Measurements from ENCODE around the gene BPHL. TPM values are rescaled to one million over a fixed set of nuclear protein-coding genes. Genes with fewer than 3 reads are reported as not detected.

Gene BPHL
- total RNA-seq, 1 donor from 2014 or later: 9.5 TPM

GRCh38 chr6:3124667-3125066 is 6.2 kb downstream of the BPHL start:
- Histone ChIP-seq H3K4me3 (ENCODE audit: low read depth, low read length) (no peak overlapping the region), H3K27me3 (ENCODE audit: control insufficient read depth, insufficient read depth, low read length) (no peaks in the 10 kb centered on the region), H3K36me3 (ENCODE audit: control insufficient read depth, insufficient read depth, low read length) (peaks cover 3% of the 10 kb centered on the region)
- TF ChIP-seq, protein P1, sequence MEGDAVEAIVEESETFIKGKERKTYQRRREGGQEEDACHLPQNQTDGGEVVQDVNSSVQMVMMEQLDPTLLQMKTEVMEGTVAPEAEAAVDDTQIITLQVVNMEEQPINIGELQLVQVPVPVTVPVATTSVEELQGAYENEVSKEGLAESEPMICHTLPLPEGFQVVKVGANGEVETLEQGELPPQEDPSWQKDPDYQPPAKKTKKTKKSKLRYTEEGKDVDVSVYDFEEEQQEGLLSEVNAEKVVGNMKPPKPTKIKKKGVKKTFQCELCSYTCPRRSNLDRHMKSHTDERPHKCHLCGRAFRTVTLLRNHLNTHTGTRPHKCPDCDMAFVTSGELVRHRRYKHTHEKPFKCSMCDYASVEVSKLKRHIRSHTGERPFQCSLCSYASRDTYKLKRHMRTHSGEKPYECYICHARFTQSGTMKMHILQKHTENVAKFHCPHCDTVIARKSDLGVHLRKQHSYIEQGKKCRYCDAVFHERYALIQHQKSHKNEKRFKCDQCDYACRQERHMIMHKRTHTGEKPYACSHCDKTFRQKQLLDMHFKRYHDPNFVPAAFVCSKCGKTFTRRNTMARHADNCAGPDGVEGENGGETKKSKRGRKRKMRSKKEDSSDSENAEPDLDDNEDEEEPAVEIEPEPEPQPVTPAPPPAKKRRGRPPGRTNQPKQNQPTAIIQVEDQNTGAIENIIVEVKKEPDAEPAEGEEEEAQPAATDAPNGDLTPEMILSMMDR (IDR thresholded peaks at IDR 0.05; ENCODE audit: insufficient read depth, low read length, severe bottlenecking): no peak
- FAIRE-seq (no peak), DNase-seq (ENCODE audit: low read depth) (no peak)

GRCh38 chr6:3125815-3126214 is 7.3 kb downstream of the BPHL start:
- H3K4me3 ChIP-seq (ENCODE audit: low read depth, low read length): no peak overlapping the region
- H3K27me3 ChIP-seq (ENCODE audit: control insufficient read depth, insufficient read depth, low read length): no peaks in the 10 kb centered on the region
- no peak for FAIRE-seq
- no peak for DNase-seq (ENCODE audit: low read depth)
- peaks cover 6% of the 10 kb centered on the region for H3K36me3 ChIP-seq (ENCODE audit: control insufficient read depth, insufficient read depth, low read length)
- TF ChIP-seq, protein P1 (IDR thresholded peaks at IDR 0.05; ENCODE audit: insufficient read depth, low read length, severe bottlenecking): no peak

- TF ChIP-seq, protein P1 (IDR thresholded peaks at IDR 0.05; ENCODE audit: insufficient read depth, low read length, severe bottlenecking): no peak
- no peak for FAIRE-seq
- peaks cover 11% of the 10 kb centered on the region for H3K36me3 ChIP-seq (ENCODE audit: control insufficient read depth, insufficient read depth, low read length)
- H3K4me3 ChIP-seq (ENCODE audit: low read depth, low read length): no peak overlapping the region
- H3K27me3 ChIP-seq (ENCODE audit: control insufficient read depth, insufficient read depth, low read length): no peaks in the 10 kb centered on the region
- DNase-seq (ENCODE audit: low read depth): no peak
Observed at GRCh38 chr6:3128356-3129108, 10.0 kb downstream of the BPHL start.

DNA sequence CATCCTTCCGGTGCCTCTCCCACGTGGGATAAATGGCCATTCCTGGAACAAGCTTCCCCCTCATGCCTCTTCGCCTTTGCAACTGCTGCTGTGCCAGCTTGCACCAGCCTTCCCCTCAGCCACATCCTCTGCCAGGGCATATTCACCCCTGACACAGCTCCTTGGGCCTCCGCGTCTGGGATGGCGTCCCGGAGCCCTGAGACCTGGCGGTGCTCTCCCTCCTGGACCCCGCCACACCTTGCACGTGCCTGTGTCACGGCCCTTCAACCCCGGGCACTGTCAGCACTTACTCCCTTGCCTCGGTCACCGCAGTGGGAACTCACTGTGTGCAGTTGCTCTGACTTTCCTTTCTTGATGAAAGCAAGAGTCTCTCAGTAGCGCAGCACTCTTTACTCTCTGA is 13.2 kb downstream of the BPHL start:
- no peak for DNase-seq (ENCODE audit: low read depth)
- peaks cover 11% of the 10 kb centered on the region for H3K36me3 ChIP-seq (ENCODE audit: control insufficient read depth, insufficient read depth, low read length)
- TF ChIP-seq, protein P1 (IDR thresholded peaks at IDR 0.05; ENCODE audit: insufficient read depth, low read length, severe bottlenecking): no peak
- H3K27me3 ChIP-seq (ENCODE audit: control insufficient read depth, insufficient read depth, low read length): no peaks in the 10 kb centered on the region
- no peak overlapping the region for H3K4me3 ChIP-seq (ENCODE audit: low read depth, low read length)
- FAIRE-seq: no peak

DNA sequence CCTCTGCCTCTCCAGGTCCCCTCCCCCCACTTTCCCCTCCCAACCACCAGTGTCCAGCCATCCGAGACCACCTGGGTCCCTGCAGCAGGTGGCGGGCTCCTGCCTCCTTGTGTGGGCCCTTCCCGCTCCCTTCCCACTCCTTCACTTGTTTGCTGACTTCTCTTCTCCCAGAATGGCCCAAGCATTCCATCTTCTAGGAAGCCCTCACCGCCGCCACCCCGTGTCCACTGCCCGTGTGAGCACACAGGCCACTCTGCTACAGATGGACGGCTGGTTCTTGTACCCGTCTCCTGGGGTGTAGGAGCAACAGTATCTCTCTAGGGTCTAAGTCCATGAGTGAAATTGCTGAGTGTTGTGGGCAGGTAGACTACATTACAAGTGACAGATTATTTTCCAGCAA is 15.0 kb downstream of the BPHL start:
- no peak overlapping the region for H3K4me3 ChIP-seq (ENCODE audit: low read depth, low read length)
- peaks cover 16% of the 10 kb centered on the region for H3K36me3 ChIP-seq (ENCODE audit: control insufficient read depth, insufficient read depth, low read length)
- FAIRE-seq: no peak
- TF ChIP-seq, protein P1 (IDR thresholded peaks at IDR 0.05; ENCODE audit: insufficient read depth, low read length, severe bottlenecking): no peak
- no peak for DNase-seq (ENCODE audit: low read depth)
- H3K27me3 ChIP-seq (ENCODE audit: control insufficient read depth, insufficient read depth, low read length): no peaks in the 10 kb centered on the region
